Subcutaneous preadipocyte (primary cell): ENCODE data around the gene ZSCAN26. TPM values are rescaled to one million over a fixed set of nuclear protein-coding genes. Genes with fewer than 3 reads are reported as not detected.

Experiments used
- small RNA-seq: library from RNA; depleted of rRNA; stranded (forward); fragments of <200 nt; gene quantifications from one replicate; pipeline ENCODE3, GENCODE V24; 2012
- total RNA-seq: library from RNA; depleted of rRNA; stranded (reverse); fragments of >200 nt; gene quantifications from 2 replicates; pipeline ENCODE4 v1.2.3, GENCODE V29; 2012

Gene ZSCAN26
- total RNA-seq, result 9.2 and 11.0 TPM in 2 replicates

GRCh38 chr6:28266962-28267694 lies at the start of gene ZSCAN26:
TSS of gene ZSCAN26 (plus strand) at chr6:28267143. CDS start at chr6:28271920, 4,777 bp downstream.

GRCh38 chr6:28225056-28225834 lies 41.7 kb upstream of the ZSCAN26 start, which contains the start of gene ZSCAN9:
TSS of gene ZSCAN9 (plus strand) at chr6:28225275. CDS start at chr6:28227085, 1,810 bp downstream.

GRCh38 chr6:28252009-28252975 lies 14.7 kb upstream of the ZSCAN26 start, which contains the start of gene ZKSCAN4:
TSS of gene ZKSCAN4 (minus strand) at chr6:28252269. CDS start at chr6:28251980, 289 bp downstream.

GRCh38 chr6:28258877-28259777 lies 7.8 kb upstream of the ZSCAN26 start, which contains the start of gene NKAPL:
TSS of gene NKAPL (plus strand) at chr6:28259297. CDS start at chr6:28259372, 75 bp downstream.

GRCh38 chr6:28281288-28282064 lies 14.5 kb downstream of the ZSCAN26 start, which contains the start of gene PGBD1:
TSS of gene PGBD1 (plus strand) at chr6:28281572. CDS start at chr6:28283814, 2,242 bp downstream.

Small RNA genes within 50 kb of the gene (small RNA-seq; reads per million reads assigned to genes)
- not detected for gene AL021997.1
- not detected for gene AL021997.2

Other genes with a start within 250 kb of the ZSCAN26 start
- 0.37 and 0.39 TPM in 2 replicates for gene ZNF165, start 186.6 kb upstream of the ZSCAN26 start, total RNA-seq
- 1.1 and 2.2 TPM in 2 replicates for gene ZSCAN16, start 142.5 kb upstream of the ZSCAN26 start, total RNA-seq
- gene ZKSCAN8, start 125.3 kb upstream of the ZSCAN26 start, total RNA-seq, result 12.7 and 12.9 TPM in 2 replicates
- 5.5 and 7.2 TPM in 2 replicates for gene ZSCAN9, start 41.9 kb upstream of the ZSCAN26 start, total RNA-seq
- 4.5 and 4.8 TPM in 2 replicates for gene ZKSCAN4, start 14.9 kb upstream of the ZSCAN26 start, total RNA-seq
- 0.73 and 1.6 TPM in 2 replicates for gene NKAPL, start 7.8 kb upstream of the ZSCAN26 start, total RNA-seq
- 4.4 and 5.3 TPM in 2 replicates for gene PGBD1, start 14.4 kb downstream of the ZSCAN26 start, total RNA-seq
- 0.98 and 3.7 TPM in 2 replicates for gene ZSCAN31, start 69.0 kb downstream of the ZSCAN26 start, total RNA-seq
- gene ZKSCAN3, start 82.8 kb downstream of the ZSCAN26 start, total RNA-seq, result 2.7 and 3.3 TPM in 2 replicates
- gene ZSCAN12, start 132.6 kb downstream of the ZSCAN26 start, total RNA-seq, result 4.4 and 5.1 TPM in 2 replicates
- 6.2 and 6.6 TPM in 2 replicates for gene ZSCAN23, start 176.3 kb downstream of the ZSCAN26 start, total RNA-seq
- not detected in 2 replicates for gene GPX6, start 248.7 kb downstream of the ZSCAN26 start, total RNA-seq